WTC11 (cell line): ENCODE data around the gene LILRB1.

ENCODE experiments used
- FOXP1 ChIP-seq: sonication (generic); formaldehyde crosslinking; IDR thresholded peaks from 2 replicates; pipeline ENCODE4 v1.8.0; 2022; ENCODE audit warnings: missing genetic modification reagents, mild to moderate bottlenecking, moderate library complexity, borderline replicate concordance
- IRF2 ChIP-seq: sonication (generic); formaldehyde crosslinking; IDR thresholded peaks from 2 replicates; pipeline ENCODE4 v1.8.0; 2022; ENCODE audit warnings: low read depth, missing genetic modification reagents, borderline replicate concordance
- TEAD4 ChIP-seq: sonication (generic); formaldehyde crosslinking; IDR thresholded peaks from 2 replicates; pipeline ENCODE4 v1.8.0; 2022; ENCODE audit warnings: mild to moderate bottlenecking, missing genetic modification reagents
- ZBTB21 ChIP-seq: sonication (generic); formaldehyde crosslinking; IDR thresholded peaks from 2 replicates; pipeline ENCODE4 v1.8.1; 2023; ENCODE audit warnings: mild to moderate bottlenecking, missing genetic modification reagents, borderline replicate concordance
- ZNF121 ChIP-seq: sonication (generic); formaldehyde crosslinking; IDR thresholded peaks from 2 replicates; pipeline ENCODE4 v1.8.0; 2023; ENCODE audit warnings: missing genetic modification reagents
- ZNF416 ChIP-seq: fragments of 250-450 bp; sonication (Bioruptor Pico); IDR thresholded peaks from 2 replicates; pipeline ENCODE4 v1.9.0; 2021; ENCODE audit warnings: mild to moderate bottlenecking, inconsistent platforms
- TF ChIP-seq, protein P1 (sequence below): sonication (generic); formaldehyde crosslinking; IDR thresholded peaks from 2 replicates; pipeline ENCODE4 v1.8.0; 2022; ENCODE audit warnings: mild to moderate bottlenecking, missing genetic modification reagents
- TF ChIP-seq, protein P2 (sequence below): fragments of 200-600 bp; IDR thresholded peaks from 2 replicates; pipeline ENCODE4 v1.8.0; 2022; ENCODE audit warnings: antibody characterized with exemption

DNA sequence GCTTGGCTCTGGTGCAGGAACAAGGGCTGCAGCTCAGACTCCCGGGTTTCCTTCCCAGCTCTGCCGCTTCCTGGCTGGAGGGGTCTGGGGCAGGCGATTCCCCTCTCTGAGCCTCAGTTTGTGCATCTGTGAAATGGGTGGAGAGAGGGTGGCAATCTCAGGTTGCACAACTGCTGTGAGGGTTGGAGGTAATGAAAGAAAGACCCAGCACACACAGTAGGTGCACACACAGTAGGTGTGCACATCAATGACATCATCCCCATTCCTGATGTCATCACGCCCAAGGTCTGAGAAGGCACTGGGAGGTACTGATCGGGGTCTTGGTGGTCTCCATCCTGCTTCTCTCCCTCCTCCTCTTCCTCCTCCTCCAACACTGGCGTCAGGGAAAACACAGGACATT is 35.2 kb downstream of the LILRB1 start:
- TF ChIP-seq ZNF121 (CRISPR knock-in tag) (no peak), TEAD4 (CRISPR knock-in tag) (no peak), ZBTB21 (CRISPR knock-in tag) (no peak), ZNF416 (no peak), FOXP1 (CRISPR knock-in tag) (no peak), IRF2 (no peak)
- TF ChIP-seq, protein P1, sequence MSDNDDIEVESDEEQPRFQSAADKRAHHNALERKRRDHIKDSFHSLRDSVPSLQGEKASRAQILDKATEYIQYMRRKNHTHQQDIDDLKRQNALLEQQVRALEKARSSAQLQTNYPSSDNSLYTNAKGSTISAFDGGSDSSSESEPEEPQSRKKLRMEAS (CRISPR knock-in tag): no peak
- TF ChIP-seq, protein P2, sequence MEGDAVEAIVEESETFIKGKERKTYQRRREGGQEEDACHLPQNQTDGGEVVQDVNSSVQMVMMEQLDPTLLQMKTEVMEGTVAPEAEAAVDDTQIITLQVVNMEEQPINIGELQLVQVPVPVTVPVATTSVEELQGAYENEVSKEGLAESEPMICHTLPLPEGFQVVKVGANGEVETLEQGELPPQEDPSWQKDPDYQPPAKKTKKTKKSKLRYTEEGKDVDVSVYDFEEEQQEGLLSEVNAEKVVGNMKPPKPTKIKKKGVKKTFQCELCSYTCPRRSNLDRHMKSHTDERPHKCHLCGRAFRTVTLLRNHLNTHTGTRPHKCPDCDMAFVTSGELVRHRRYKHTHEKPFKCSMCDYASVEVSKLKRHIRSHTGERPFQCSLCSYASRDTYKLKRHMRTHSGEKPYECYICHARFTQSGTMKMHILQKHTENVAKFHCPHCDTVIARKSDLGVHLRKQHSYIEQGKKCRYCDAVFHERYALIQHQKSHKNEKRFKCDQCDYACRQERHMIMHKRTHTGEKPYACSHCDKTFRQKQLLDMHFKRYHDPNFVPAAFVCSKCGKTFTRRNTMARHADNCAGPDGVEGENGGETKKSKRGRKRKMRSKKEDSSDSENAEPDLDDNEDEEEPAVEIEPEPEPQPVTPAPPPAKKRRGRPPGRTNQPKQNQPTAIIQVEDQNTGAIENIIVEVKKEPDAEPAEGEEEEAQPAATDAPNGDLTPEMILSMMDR: no peak
